Fibroblast of lung (primary cell): ENCODE measurements around the gene ERGIC1.

Experiments
- CTCF ChIP-seq, 2 donors: IDR thresholded peaks in 1 of 2; conservative IDR thresholded peaks in 1 of 2; 1 replicate in 1 of 2; 2 replicates in 1 of 2; pipeline ENCODE4 v1.5.1; 2011 to 2012; ENCODE audit warnings: low read length in 2 of 2, control low read depth in 1 of 2, inconsistent platforms in 1 of 2, low read depth in 1 of 2, mild to moderate bottlenecking in 1 of 2
- EZH2 ChIP-seq: IDR thresholded peaks from 2 replicates; pipeline ENCODE4 v1.5.1; 2012; ENCODE audit warnings: low read length, control low read depth, mild to moderate bottlenecking; ENCODE audit errors: missing control alignments

- peak in 1 of 2 donors; percentile 28 for TF ChIP-seq CTCF (conservative IDR thresholded peaks at IDR 0.05 in 1 of 2, IDR thresholded peaks at IDR 0.05 in 1 of 2; ENCODE audit: low read depth in 1 of 2, low read length in 2 of 2)
- no peak for TF ChIP-seq EZH2
Observed at GRCh38 chr5:172872997-172873491, 39.0 kb downstream of the ERGIC1 start.
